WTC11 (cell line): ENCODE data around the gene CDA. TPM values are rescaled to one million over a fixed set of nuclear protein-coding genes. Genes with fewer than 3 reads are reported as not detected.

Experiments used
- ATAC-seq: fragments of 200-7000 bp; cut with Tn5 transposase; 2 replicates; pipeline ENCODE4 v1.10.0; 2021; ENCODE audit warnings: mild to moderate bottlenecking, moderate library complexity
- CTCF ChIA-PET: fragments of 300-600 bp; sonication (Branson Sonifier 250); formaldehyde crosslinking; loops from one replicate; lab custom pipeline; 2021; ENCODE audit warnings: antibody characterized with exemption; lab: Charles Lee
- POLR2A ChIA-PET: fragments of 350-600 bp; sonication (Branson Sonifier 250); formaldehyde crosslinking; loops from one replicate; lab custom pipeline; 2021; ENCODE audit warnings: antibody characterized with exemption; lab: Charles Lee
- DNase-seq: peaks from one replicate; pipeline ENCODE4 v3.0.0; 2021; ENCODE audit warnings: low spot score
- H3K27ac Mint-ChIP-seq: 2 replicates; pipeline ENCODE4 v1.8.0; 2021; ENCODE audit warnings: mixed read lengths
- H3K27me3 Mint-ChIP-seq: 2 replicates; pipeline ENCODE4 v1.8.0; 2021; ENCODE audit warnings: low read depth, mild to moderate bottlenecking, moderate library complexity, mixed read lengths
- H3K36me3 Mint-ChIP-seq: 2 replicates; pipeline ENCODE4 v1.8.0; 2021; ENCODE audit warnings: mixed read lengths
- H3K4me1 Mint-ChIP-seq: 2 replicates; pipeline ENCODE4 v1.8.0; 2022; ENCODE audit warnings: mixed read lengths
- H3K4me3 Mint-ChIP-seq: 2 replicates; pipeline ENCODE4 v1.8.0; 2021; ENCODE audit warnings: mild to moderate bottlenecking, moderate library complexity, mixed read lengths
- H3K9me3 Mint-ChIP-seq: 2 replicates; pipeline ENCODE4 v1.8.0; 2021; ENCODE audit warnings: mixed read lengths
- AFF4 ChIP-seq: sonication (generic); formaldehyde crosslinking; IDR thresholded peaks from 2 replicates; pipeline ENCODE4 v1.8.1; 2023; ENCODE audit warnings: mild to moderate bottlenecking, missing genetic modification reagents, borderline replicate concordance
- ATF3 ChIP-seq: sonication (generic); formaldehyde crosslinking; conservative IDR thresholded peaks from 2 replicates; pipeline ENCODE4 v1.8.1; 2022; ENCODE audit warnings: mild to moderate bottlenecking, missing genetic modification reagents
- CDX4 ChIP-seq: fragments of 250-450 bp; sonication (Bioruptor Pico); IDR thresholded peaks from 2 replicates; pipeline ENCODE4 v1.9.0; 2021; ENCODE audit warnings: moderate library complexity, mild to moderate bottlenecking, inconsistent platforms, borderline replicate concordance
- CREM ChIP-seq: sonication (generic); formaldehyde crosslinking; IDR thresholded peaks from 2 replicates; pipeline ENCODE4 v1.8.1; 2022; ENCODE audit warnings: mild to moderate bottlenecking, missing genetic modification reagents, moderate library complexity
- E2F4 ChIP-seq: sonication (generic); formaldehyde crosslinking; IDR thresholded peaks from 2 replicates; pipeline ENCODE4 v1.8.1; 2022; ENCODE audit warnings: low read depth, mild to moderate bottlenecking, moderate library complexity, missing genetic modification reagents, borderline replicate concordance
- ELF4 ChIP-seq: sonication (generic); formaldehyde crosslinking; IDR thresholded peaks from 2 replicates; pipeline ENCODE4 v1.8.1; 2022; ENCODE audit warnings: low read depth, mild to moderate bottlenecking, moderate library complexity, missing genetic modification reagents
- ERG ChIP-seq: fragments of 250-450 bp; sonication (Bioruptor Pico); IDR thresholded peaks from 2 replicates; pipeline ENCODE4 v1.8.0; 2021; ENCODE audit warnings: mild to moderate bottlenecking
- FOXP4 ChIP-seq: sonication (generic); formaldehyde crosslinking; IDR thresholded peaks from 2 replicates; pipeline ENCODE4 v1.8.0; 2022; ENCODE audit warnings: mild to moderate bottlenecking, missing genetic modification reagents
- MLX ChIP-seq: sonication (generic); formaldehyde crosslinking; IDR thresholded peaks from 2 replicates; pipeline ENCODE4 v1.8.1; 2023; ENCODE audit warnings: mild to moderate bottlenecking, missing genetic modification reagents, moderate library complexity
- MXD4 ChIP-seq: fragments of 250-450 bp; sonication (Bioruptor Pico); IDR thresholded peaks from 2 replicates; pipeline ENCODE4 v1.8.0; 2021; ENCODE audit warnings: mild to moderate bottlenecking, moderate library complexity, borderline replicate concordance
- SMAD3 ChIP-seq: sonication (generic); formaldehyde crosslinking; IDR thresholded peaks from 2 replicates; pipeline ENCODE4 v1.8.0; 2022; ENCODE audit warnings: missing genetic modification reagents, mild to moderate bottlenecking, borderline replicate concordance
- SOX15 ChIP-seq: fragments of 250-450 bp; sonication (Bioruptor Pico); IDR thresholded peaks from 2 replicates; pipeline ENCODE4 v1.9.0; 2021; ENCODE audit warnings: mild to moderate bottlenecking
- TEAD1 ChIP-seq: sonication (generic); formaldehyde crosslinking; IDR thresholded peaks from 2 replicates; pipeline ENCODE4 v1.8.0; 2022; ENCODE audit warnings: mild to moderate bottlenecking, missing genetic modification reagents
- TP53 ChIP-seq: sonication (generic); formaldehyde crosslinking; IDR thresholded peaks from 2 replicates; pipeline ENCODE4 v1.8.1; 2023; ENCODE audit warnings: mild to moderate bottlenecking, missing genetic modification reagents
- total RNA-seq: library from RNA; stranded (reverse); gene quantifications from 3 replicates; pipeline ENCODE4 v1.2.3, GENCODE V29; 2021
- TF ChIP-seq, protein P1 (sequence below): fragments of 250-450 bp; sonication (Bioruptor Pico); IDR thresholded peaks from 2 replicates; pipeline ENCODE4 v1.9.0; 2021; ENCODE audit warnings: mild to moderate bottlenecking
- TF ChIP-seq, protein P2 (sequence below): sonication (generic); formaldehyde crosslinking; IDR thresholded peaks from 2 replicates; pipeline ENCODE4 v1.8.0; 2022; ENCODE audit warnings: mild to moderate bottlenecking, missing genetic modification reagents
- TF ChIP-seq, protein P3 (sequence below): sonication (generic); formaldehyde crosslinking; IDR thresholded peaks from 2 replicates; pipeline ENCODE4 v1.8.1; 2022; ENCODE audit warnings: mild to moderate bottlenecking, moderate library complexity, missing genetic modification reagents

Gene CDA
- total RNA-seq, 1 experiment from 2014 or later, result 12.5 TPM

DNA sequence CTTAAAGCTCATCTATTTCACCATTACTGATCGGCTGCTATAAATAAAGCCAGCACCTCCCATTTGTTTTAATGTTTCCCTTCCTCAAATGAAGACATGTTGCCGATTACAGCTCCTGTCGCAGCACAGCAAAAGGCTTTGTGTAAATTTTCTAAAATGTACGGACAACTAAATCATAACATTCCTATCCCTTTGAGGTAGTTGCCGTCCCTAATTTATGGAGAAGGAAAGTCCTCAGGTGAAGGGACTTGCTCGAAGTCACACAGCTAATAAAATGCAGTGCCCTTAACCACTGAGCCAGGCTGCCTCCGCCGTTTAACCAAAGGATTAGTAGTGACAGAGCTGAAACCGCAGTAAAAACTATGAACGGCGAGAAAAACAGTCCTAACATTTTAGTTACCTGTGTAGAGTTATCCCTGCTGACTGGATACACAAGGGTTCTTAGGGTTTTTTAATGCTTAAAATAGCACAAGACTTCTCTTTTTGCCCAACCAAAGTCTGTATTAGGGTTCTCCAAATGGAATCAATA, 45.2 kb downstream of the CDA start (continued):
- no peak for TF ChIP-seq FOXP4 (CRISPR knock-in tag)
- no peak for TF ChIP-seq SMAD3 (CRISPR knock-in tag)
- TF ChIP-seq, protein P1, sequence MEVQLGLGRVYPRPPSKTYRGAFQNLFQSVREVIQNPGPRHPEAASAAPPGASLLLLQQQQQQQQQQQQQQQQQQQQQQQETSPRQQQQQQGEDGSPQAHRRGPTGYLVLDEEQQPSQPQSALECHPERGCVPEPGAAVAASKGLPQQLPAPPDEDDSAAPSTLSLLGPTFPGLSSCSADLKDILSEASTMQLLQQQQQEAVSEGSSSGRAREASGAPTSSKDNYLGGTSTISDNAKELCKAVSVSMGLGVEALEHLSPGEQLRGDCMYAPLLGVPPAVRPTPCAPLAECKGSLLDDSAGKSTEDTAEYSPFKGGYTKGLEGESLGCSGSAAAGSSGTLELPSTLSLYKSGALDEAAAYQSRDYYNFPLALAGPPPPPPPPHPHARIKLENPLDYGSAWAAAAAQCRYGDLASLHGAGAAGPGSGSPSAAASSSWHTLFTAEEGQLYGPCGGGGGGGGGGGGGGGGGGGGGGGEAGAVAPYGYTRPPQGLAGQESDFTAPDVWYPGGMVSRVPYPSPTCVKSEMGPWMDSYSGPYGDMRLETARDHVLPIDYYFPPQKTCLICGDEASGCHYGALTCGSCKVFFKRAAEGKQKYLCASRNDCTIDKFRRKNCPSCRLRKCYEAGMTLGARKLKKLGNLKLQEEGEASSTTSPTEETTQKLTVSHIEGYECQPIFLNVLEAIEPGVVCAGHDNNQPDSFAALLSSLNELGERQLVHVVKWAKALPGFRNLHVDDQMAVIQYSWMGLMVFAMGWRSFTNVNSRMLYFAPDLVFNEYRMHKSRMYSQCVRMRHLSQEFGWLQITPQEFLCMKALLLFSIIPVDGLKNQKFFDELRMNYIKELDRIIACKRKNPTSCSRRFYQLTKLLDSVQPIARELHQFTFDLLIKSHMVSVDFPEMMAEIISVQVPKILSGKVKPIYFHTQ (CRISPR knock-in tag), result no peak
- TF ChIP-seq TP53, result no peak
- no peak for TF ChIP-seq ELF4 (CRISPR knock-in tag)
- no peak for TF ChIP-seq ERG (CRISPR knock-in tag)

DNA sequence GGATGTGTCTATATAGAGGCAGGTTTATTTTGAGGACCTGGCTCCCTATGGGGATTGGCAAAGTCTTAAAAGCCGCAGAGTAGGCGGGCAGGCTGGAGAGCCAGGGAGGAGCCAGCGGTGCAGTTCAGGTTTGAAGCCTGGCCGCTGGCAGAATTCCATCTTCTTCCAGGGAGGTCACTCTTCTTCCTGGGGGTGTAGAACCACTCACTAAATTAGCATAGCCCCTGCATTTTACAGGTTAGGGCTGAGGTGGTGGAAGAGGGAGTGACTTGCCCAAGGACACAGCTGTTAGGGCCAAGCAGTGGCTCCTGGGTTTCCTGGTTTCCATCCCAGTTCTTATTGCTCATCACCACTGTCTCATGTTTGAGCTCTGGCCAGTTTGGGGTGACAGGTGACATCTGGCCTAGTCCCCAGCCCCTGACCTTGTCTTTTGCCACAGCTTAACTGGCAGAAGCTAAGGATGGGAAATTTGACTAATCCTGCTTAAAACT, 45.7 kb downstream of the CDA start:
- Mint-ChIP-seq H3K4me3 (peak overlapping the region; percentile 93), H3K27me3 (peaks cover 9% of the 10 kb centered on the region; the same call in 1 of the 2 replicates), H3K4me1 (peaks cover 13% of the 10 kb centered on the region), H3K27ac (peak overlapping the region; percentile 98), H3K9me3 (peaks cover 3% of the 10 kb centered on the region; the same call in 1 of the 2 replicates), H3K36me3 (peaks cover 9% of the 10 kb centered on the region; the same call in 1 of the 2 replicates)
- ATAC-seq, result peak; percentile 67
- DNase-seq, result peak; percentile 69
- CTCF ChIA-PET, result interaction anchor here (0.9 to 3.3 kb wide), 16 partner anchors 11 to 270 kb away, joined by 3 to 153 read pairs (median 6); no protein-coding TSS in a partner anchor
- POLR2A ChIA-PET, result interaction anchor here (1.4 to 1.6 kb wide), 2 partner anchors 27 to 82 kb away, joined by 4 to 9 read pairs; partner anchors contain the start of gene FAM43B
- TF ChIP-seq MLX (CRISPR knock-in tag) (no peak), MXD4 (CRISPR knock-in tag) (no peak), CDX4 (CRISPR knock-in tag) (no peak), AFF4 (no peak), E2F4 (CRISPR knock-in tag) (no peak), ATF3 (CRISPR knock-in tag) (no peak), CREM (no peak), TEAD1 (CRISPR knock-in tag) (no peak), SOX15 (no peak), SMAD3 (CRISPR knock-in tag) (no peak)
- TF ChIP-seq, protein P2, sequence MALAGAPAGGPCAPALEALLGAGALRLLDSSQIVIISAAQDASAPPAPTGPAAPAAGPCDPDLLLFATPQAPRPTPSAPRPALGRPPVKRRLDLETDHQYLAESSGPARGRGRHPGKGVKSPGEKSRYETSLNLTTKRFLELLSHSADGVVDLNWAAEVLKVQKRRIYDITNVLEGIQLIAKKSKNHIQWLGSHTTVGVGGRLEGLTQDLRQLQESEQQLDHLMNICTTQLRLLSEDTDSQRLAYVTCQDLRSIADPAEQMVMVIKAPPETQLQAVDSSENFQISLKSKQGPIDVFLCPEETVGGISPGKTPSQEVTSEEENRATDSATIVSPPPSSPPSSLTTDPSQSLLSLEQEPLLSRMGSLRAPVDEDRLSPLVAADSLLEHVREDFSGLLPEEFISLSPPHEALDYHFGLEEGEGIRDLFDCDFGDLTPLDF (CRISPR knock-in tag), result no peak
- TF ChIP-seq, protein P3, sequence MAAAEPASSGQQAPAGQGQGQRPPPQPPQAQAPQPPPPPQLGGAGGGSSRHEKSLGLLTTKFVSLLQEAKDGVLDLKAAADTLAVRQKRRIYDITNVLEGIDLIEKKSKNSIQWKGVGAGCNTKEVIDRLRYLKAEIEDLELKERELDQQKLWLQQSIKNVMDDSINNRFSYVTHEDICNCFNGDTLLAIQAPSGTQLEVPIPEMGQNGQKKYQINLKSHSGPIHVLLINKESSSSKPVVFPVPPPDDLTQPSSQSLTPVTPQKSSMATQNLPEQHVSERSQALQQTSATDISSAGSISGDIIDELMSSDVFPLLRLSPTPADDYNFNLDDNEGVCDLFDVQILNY (CRISPR knock-in tag), result no peak
